ENCODE results near the gene FLT3LG.

Gene FLT3LG

GRCh38 chr19:49463960-49464740 is 9.9 kb upstream of the FLT3LG start:
- TF ChIP-seq TAF1 (IDR thresholded peaks at IDR 0.05; ENCODE audit: borderline replicate concordance, insufficient read depth, low read length) (no peak), POLR2AphosphoS5 (IDR thresholded peaks at IDR 0.05; ENCODE audit: low read depth, low read length) (no peak), SIN3A (IDR thresholded peaks at IDR 0.05; ENCODE audit: borderline replicate concordance, insufficient read depth, low read length) (no peak), REST (IDR thresholded peaks at IDR 0.05; ENCODE audit: insufficient read depth in 1 of 2, low read depth in 2 of 2, low read length in 2 of 2) (no peak), FOXP2 (optimal IDR thresholded peaks at IDR 0.05; ENCODE audit: borderline replicate concordance, extremely low read depth, extremely low read length, insufficient read depth) (no peak)

- no peak for TF ChIP-seq SIN3A (IDR thresholded peaks at IDR 0.05; ENCODE audit: borderline replicate concordance, insufficient read depth, low read length)
- no peak for TF ChIP-seq POLR2AphosphoS5 (IDR thresholded peaks at IDR 0.05; ENCODE audit: low read depth, low read length)
- TF ChIP-seq FOXP2 (optimal IDR thresholded peaks at IDR 0.05; ENCODE audit: borderline replicate concordance, extremely low read depth, extremely low read length, insufficient read depth) = no peak
- no peak for TF ChIP-seq REST (IDR thresholded peaks at IDR 0.05; ENCODE audit: insufficient read depth in 1 of 2, low read depth in 2 of 2, low read length in 2 of 2)
- TF ChIP-seq TAF1 (IDR thresholded peaks at IDR 0.05; ENCODE audit: borderline replicate concordance, insufficient read depth, low read length) = no peak
Measured at GRCh38 chr19:49465371-49465770, 8.6 kb upstream of the FLT3LG start.

GRCh38 chr19:49468199-49468598 is 5.8 kb upstream of the FLT3LG start:
- TF ChIP-seq SIN3A (IDR thresholded peaks at IDR 0.05; ENCODE audit: borderline replicate concordance, insufficient read depth, low read length) (no peak), TAF1 (IDR thresholded peaks at IDR 0.05; ENCODE audit: borderline replicate concordance, insufficient read depth, low read length) (no peak), REST (IDR thresholded peaks at IDR 0.05; ENCODE audit: insufficient read depth in 1 of 2, low read depth in 2 of 2, low read length in 2 of 2) (no peak)

GRCh38 chr19:49468746-49469447 is 5.1 kb upstream of the FLT3LG start:
- TF ChIP-seq POLR2AphosphoS5 (IDR thresholded peaks at IDR 0.05; ENCODE audit: low read depth, low read length) (no peak), TAF1 (IDR thresholded peaks at IDR 0.05; ENCODE audit: borderline replicate concordance, insufficient read depth, low read length) (no peak), FOXP2 (optimal IDR thresholded peaks at IDR 0.05; ENCODE audit: borderline replicate concordance, extremely low read depth, extremely low read length, insufficient read depth) (no peak), SIN3A (IDR thresholded peaks at IDR 0.05; ENCODE audit: borderline replicate concordance, insufficient read depth, low read length) (no peak), REST (IDR thresholded peaks at IDR 0.05; ENCODE audit: insufficient read depth in 1 of 2, low read depth in 2 of 2, low read length in 2 of 2) (no peak)
